Endodermal cell (in vitro differentiated cells): ENCODE results near the gene ANKRD44. TPM values are rescaled to one million over a fixed set of nuclear protein-coding genes. Genes with fewer than 3 reads are reported as not detected.

Experiments used
- DNase-seq: peaks from one replicate; pipeline ENCODE4 v3.0.0-alpha.2; 2017
- H3K27ac ChIP-seq: 2 replicates; pipeline ENCODE4 v1.5.1; 2013; ENCODE audit warnings: mild to moderate bottlenecking, low read depth, low read length, moderate library complexity
- H3K27me3 ChIP-seq: 2 replicates; pipeline ENCODE4 v1.6.1; 2013; ENCODE audit warnings: mild to moderate bottlenecking, low read length, moderate library complexity; ENCODE audit not compliant: insufficient read depth, control insufficient read depth, poor library complexity, severe bottlenecking
- H3K36me3 ChIP-seq: 2 replicates; pipeline ENCODE4 v1.7.0; 2013; ENCODE audit warnings: mild to moderate bottlenecking, low read length, moderate library complexity; ENCODE audit not compliant: control insufficient read depth, insufficient read depth
- H3K4me1 ChIP-seq: one replicate; pipeline ENCODE4 v1.7.0; 2013; ENCODE audit warnings: low read length; ENCODE audit not compliant: control insufficient read depth, insufficient read depth
- H3K4me3 ChIP-seq: 2 replicates; pipeline ENCODE4 v1.5.1; 2013; ENCODE audit warnings: mild to moderate bottlenecking, low read length, moderate library complexity
- H3K9ac ChIP-seq: 2 replicates; pipeline ENCODE4 v1.6.1; 2013; ENCODE audit warnings: mild to moderate bottlenecking, low read length, moderate library complexity; ENCODE audit not compliant: poor library complexity, severe bottlenecking; ENCODE audit errors: extremely low read depth
- H3K9me3 ChIP-seq: 2 replicates; pipeline ENCODE4 v1.6.1; 2013; ENCODE audit warnings: mild to moderate bottlenecking, low read length, moderate library complexity; ENCODE audit not compliant: control insufficient read depth
- H3K27ac Mint-ChIP-seq: 2 replicates; pipeline ENCODE4 v1.8.0; 2020; ENCODE audit warnings: mixed read lengths
- H3K27me3 Mint-ChIP-seq: 2 replicates; pipeline ENCODE4 v1.8.0; 2021; ENCODE audit warnings: mild to moderate bottlenecking, mixed read lengths; ENCODE audit not compliant: insufficient read depth
- H3K36me3 Mint-ChIP-seq: 2 replicates; pipeline ENCODE4 v1.8.0; 2020; ENCODE audit warnings: low read depth, mixed read lengths
- H3K4me1 Mint-ChIP-seq: 2 replicates; pipeline ENCODE4 v1.8.0; 2020; ENCODE audit warnings: mixed read lengths
- H3K4me3 Mint-ChIP-seq: 2 replicates; pipeline ENCODE4 v1.8.0; 2020; ENCODE audit warnings: mild to moderate bottlenecking, moderate library complexity, mixed read lengths
- H3K9me3 Mint-ChIP-seq: 2 replicates; pipeline ENCODE4 v1.8.0; 2020; ENCODE audit warnings: mild to moderate bottlenecking, mixed read lengths
- CTCF ChIP-seq: fragments of 200-600 bp; sonication (generic); conservative IDR thresholded peaks from 2 replicates; pipeline ENCODE4 v1.5.0; 2021; ENCODE audit warnings: antibody characterized with exemption, mild to moderate bottlenecking
- WGBS, 2 experiments: methylation state at CpG; one replicate each; pipeline versions ENCODE4 v1.1.5 to v1.1.7; 2013; ENCODE audit warnings: missing lambda C conversion rate in 2 of 2, mixed read lengths in 1 of 2; ENCODE audit not compliant: insufficient coverage in 1 of 2, insufficient read length in 1 of 2; 5-methylcytosine and 5-hydroxymethylcytosine counted together
- total RNA-seq, 2 donors: library from RNA; stranded (reverse); fragmentation: NEBNext Ultra II Directional in 1 of 2; extraction: Animal tissue kit (Norgen Biotek cat#: 25700) in 1 of 2; gene quantifications; 2 replicates in 1 of 2; 3 replicates in 1 of 2; pipeline ENCODE4 v1.2.1, GENCODE V29; 2021

The ANKRD44 gene
- total RNA-seq, 2 donors from 2014 or later = 6.2 to 10.6 TPM

- 96 to 100% methylated on average over 5 to 7 of the region's 7 CpGs for WGBS, 2 experiments
- H3K27me3 ChIP-seq = no peaks in the 10 kb centered on the region
- Mint-ChIP-seq H3K4me1 (peaks cover 19% of the 10 kb centered on the region), H3K36me3 (no peaks in the 10 kb centered on the region), H3K27ac (no peak overlapping the region), H3K27me3 (no peaks in the 10 kb centered on the region), H3K4me3 (peak overlapping the region; percentile 37), H3K9me3 (no peaks in the 10 kb centered on the region)
- no peak overlapping the region for H3K4me3 ChIP-seq
- H3K27ac ChIP-seq = no peak overlapping the region
- H3K4me1 ChIP-seq = no peaks in the 10 kb centered on the region
- no peaks in the 10 kb centered on the region for H3K36me3 ChIP-seq
- no peaks in the 10 kb centered on the region for H3K9me3 ChIP-seq
- TF ChIP-seq CTCF = no peak
- no peak overlapping the region for H3K9ac ChIP-seq
- DNase-seq = no peak
These were observed 145.6 kb downstream of the ANKRD44 start for GRCh38 chr2:197165020-197165419.

DNA sequence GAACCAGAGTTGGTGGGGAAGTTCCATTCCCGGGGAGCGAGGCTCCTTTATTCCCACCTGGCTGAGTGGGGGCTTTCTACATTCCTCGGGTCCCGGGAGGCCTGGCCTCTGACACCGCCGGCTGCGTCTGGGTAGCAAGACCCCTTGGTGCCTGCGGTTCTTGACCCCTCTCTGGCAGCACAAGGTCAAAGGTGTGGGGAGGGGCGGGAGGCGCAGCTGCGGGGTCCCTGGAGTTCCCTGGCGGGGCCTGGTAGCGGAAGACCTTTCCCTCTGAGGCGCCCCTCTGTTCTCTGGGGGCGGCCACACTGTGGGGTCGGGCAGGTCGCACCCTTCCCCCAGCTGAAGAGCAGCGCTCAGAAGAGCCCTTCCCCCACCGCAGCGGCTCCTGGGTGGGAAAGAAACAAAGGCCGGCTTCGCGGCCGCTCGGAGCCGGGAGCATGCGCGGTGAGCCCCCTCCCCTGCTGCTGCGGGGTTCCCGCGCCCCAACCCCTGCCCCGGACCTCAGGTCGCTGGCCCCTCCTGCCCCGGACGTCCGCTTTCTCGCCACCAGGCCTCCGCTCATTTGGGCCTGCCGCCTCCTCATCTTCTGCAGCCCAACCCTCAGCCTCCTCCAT is 146.3 kb downstream of the ANKRD44 start:
- Histone ChIP-seq H3K27ac (no peak overlapping the region), H3K27me3 (no peaks in the 10 kb centered on the region), H3K4me1 (no peaks in the 10 kb centered on the region), H3K36me3 (no peaks in the 10 kb centered on the region), H3K9me3 (no peaks in the 10 kb centered on the region), H3K9ac (no peak overlapping the region), H3K4me3 (no peak overlapping the region)
- H3K9me3 Mint-ChIP-seq = no peaks in the 10 kb centered on the region
- H3K27ac Mint-ChIP-seq = peak overlapping the region; percentile 48
- peaks cover 19% of the 10 kb centered on the region for H3K4me1 Mint-ChIP-seq
- TF ChIP-seq CTCF = no peak
- WGBS, 2 experiments = 77 to 78% methylated on average over 7 to 39 of the region's 39 CpGs
- DNase-seq = peak; percentile 79
- H3K4me3 Mint-ChIP-seq = peak overlapping the region; percentile 37
- no peaks in the 10 kb centered on the region for H3K27me3 Mint-ChIP-seq
- no peaks in the 10 kb centered on the region for H3K36me3 Mint-ChIP-seq

- H3K27ac Mint-ChIP-seq = no peak overlapping the region
- TF ChIP-seq CTCF = no peak
- no peaks in the 10 kb centered on the region for H3K9me3 Mint-ChIP-seq
- no peaks in the 10 kb centered on the region for H3K36me3 Mint-ChIP-seq
- no peaks in the 10 kb centered on the region for H3K27me3 Mint-ChIP-seq
- H3K4me1 ChIP-seq = no peaks in the 10 kb centered on the region
- no peaks in the 10 kb centered on the region for H3K9me3 ChIP-seq
- no peak overlapping the region for H3K9ac ChIP-seq
- H3K27ac ChIP-seq = no peak overlapping the region
- H3K36me3 ChIP-seq = no peaks in the 10 kb centered on the region
- H3K4me3 Mint-ChIP-seq = no peak overlapping the region
- WGBS, 2 experiments = 95 to 96% methylated on average over 11 to 17 of the region's 17 CpGs
- H3K4me3 ChIP-seq = no peak overlapping the region
- peaks cover 20% of the 10 kb centered on the region for H3K4me1 Mint-ChIP-seq
- no peaks in the 10 kb centered on the region for H3K27me3 ChIP-seq
- no peak for DNase-seq
These were observed 146.9 kb downstream of the ANKRD44 start for GRCh38 chr2:197163712-197164140.
